HG02970 (cell line): ENCODE measurements around the gene COL26A1.

Experiments
- ATAC-seq: cut with Tn5 transposase; IDR thresholded peaks from one replicate; pipeline ENCODE4 v1.9.1; 2021; ENCODE audit warnings: mild to moderate bottlenecking, moderate library complexity, moderate number of reproducible peaks; ENCODE audit not compliant: unreplicated experiment, low FRiP score

Gene COL26A1

GRCh38 chr7:101527844-101528667 lies 165.4 kb downstream of the COL26A1 start:
- no peak for ATAC-seq

GRCh38 chr7:101529560-101529959 lies 166.9 kb downstream of the COL26A1 start:
- ATAC-seq: no peak

GRCh38 chr7:101531726-101532357 lies 169.2 kb downstream of the COL26A1 start:
- no peak for ATAC-seq

GRCh38 chr7:101532400-101533102 lies 169.9 kb downstream of the COL26A1 start:
- ATAC-seq: no peak

- ATAC-seq: no peak
Observed at GRCh38 chr7:101533103-101533465, 170.4 kb downstream of the COL26A1 start.

GRCh38 chr7:101534015-101534803 lies 171.5 kb downstream of the COL26A1 start:
- no peak for ATAC-seq

- ATAC-seq: no peak
Observed at GRCh38 chr7:101534873-101535272, 172.2 kb downstream of the COL26A1 start.

GRCh38 chr7:101535351-101535751 lies 172.7 kb downstream of the COL26A1 start:
- no peak for ATAC-seq

- ATAC-seq: no peak
Observed at GRCh38 chr7:101536232-101536631, 173.6 kb downstream of the COL26A1 start.

- no peak for ATAC-seq
Observed at GRCh38 chr7:101536668-101537067, 174.0 kb downstream of the COL26A1 start.

GRCh38 chr7:101537205-101537604 lies 174.5 kb downstream of the COL26A1 start:
- no peak for ATAC-seq

GRCh38 chr7:101537935-101538595 lies 175.4 kb downstream of the COL26A1 start:
- ATAC-seq: no peak

- no peak for ATAC-seq
Observed at GRCh38 chr7:101538596-101539459, 176.2 kb downstream of the COL26A1 start.

- no peak for ATAC-seq
Observed at GRCh38 chr7:101539784-101540183, 177.1 kb downstream of the COL26A1 start.

GRCh38 chr7:101542527-101543241 lies 180.0 kb downstream of the COL26A1 start:
- no peak for ATAC-seq

- ATAC-seq: no peak
Observed at GRCh38 chr7:101543242-101543766, 180.6 kb downstream of the COL26A1 start.

GRCh38 chr7:101543846-101544245 lies 181.2 kb downstream of the COL26A1 start:
- no peak for ATAC-seq

- no peak for ATAC-seq
Observed at GRCh38 chr7:101545441-101546190, 182.9 kb downstream of the COL26A1 start.
